Stimulated activated CD4-positive, alpha-beta T cell treated with anti-CD3 and anti-CD28 coated beads, Interleukin-2, amount 100 ng/mL, for 24 hours (primary cell): Measurements from ENCODE around the gene ENO4.

Experiments used
- DNase-seq, 2 donors: peaks; one replicate each; pipeline ENCODE4 v3.0.0-alpha.2; 2020

Gene ENO4, protein sequence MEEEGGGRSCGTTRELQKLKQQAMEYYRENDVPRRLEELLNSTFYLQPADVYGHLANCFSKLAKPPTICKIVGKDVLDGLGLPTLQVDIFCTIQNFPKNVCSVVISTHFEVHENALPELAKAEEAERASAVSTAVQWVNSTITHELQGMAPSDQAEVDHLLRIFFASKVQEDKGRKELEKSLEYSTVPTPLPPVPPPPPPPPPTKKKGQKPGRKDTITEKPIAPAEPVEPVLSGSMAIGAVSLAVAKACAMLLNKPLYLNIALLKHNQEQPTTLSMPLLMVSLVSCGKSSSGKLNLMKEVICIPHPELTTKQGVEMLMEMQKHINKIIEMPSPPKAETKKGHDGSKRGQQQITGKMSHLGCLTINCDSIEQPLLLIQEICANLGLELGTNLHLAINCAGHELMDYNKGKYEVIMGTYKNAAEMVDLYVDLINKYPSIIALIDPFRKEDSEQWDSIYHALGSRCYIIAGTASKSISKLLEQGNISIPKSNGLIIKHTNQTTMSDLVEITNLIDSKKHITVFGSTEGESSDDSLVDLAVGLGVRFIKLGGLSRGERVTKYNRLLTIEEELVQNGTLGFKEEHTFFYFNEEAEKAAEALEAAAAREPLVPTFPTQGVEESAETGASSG

DNA sequence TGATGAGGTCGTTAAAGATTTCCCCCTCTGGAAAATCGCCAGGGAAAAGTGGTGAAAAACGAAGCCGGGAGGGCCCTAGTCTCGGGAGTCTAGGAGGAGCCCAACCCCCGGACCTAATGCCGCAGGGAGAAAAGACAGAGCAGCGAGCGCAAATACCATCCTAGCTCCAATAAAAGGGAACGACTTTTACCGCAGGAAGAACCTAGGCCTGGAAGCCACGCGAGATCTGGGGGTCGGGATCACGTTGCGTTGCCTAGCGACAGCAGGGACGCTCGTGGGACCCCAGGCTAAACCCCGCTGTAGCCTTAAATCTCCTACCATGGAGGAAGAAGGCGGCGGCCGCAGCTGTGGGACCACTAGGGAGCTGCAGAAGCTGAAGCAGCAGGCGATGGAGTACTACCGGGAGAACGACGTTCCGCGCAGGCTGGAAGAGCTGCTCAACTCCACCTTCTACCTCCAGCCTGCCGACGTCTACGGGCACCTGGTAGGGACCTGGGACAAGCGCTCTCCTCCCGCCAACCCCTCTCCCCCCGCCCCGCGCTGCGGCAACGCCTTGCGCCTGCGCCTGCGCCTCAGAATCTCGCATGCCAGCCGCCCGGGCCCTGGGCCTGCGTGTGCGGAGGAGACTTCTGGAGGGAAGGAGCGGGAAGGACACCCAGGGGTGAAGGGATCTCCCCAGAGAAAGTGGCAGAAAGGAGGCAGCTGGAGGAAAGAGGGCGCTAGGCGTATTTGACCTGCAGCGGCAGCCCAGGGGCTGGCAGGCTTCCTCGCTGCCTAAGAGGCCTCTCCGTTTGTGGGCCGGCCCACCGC is at the start of gene ENO4:
Gene ENO4, plus strand, starts transcription at position 252 of the 810 bp plus-strand sequence. Its CDS starts 68 bp downstream, at position 320.
- DNase-seq: peak in 1 of 2 donors; percentile 52

DNA sequence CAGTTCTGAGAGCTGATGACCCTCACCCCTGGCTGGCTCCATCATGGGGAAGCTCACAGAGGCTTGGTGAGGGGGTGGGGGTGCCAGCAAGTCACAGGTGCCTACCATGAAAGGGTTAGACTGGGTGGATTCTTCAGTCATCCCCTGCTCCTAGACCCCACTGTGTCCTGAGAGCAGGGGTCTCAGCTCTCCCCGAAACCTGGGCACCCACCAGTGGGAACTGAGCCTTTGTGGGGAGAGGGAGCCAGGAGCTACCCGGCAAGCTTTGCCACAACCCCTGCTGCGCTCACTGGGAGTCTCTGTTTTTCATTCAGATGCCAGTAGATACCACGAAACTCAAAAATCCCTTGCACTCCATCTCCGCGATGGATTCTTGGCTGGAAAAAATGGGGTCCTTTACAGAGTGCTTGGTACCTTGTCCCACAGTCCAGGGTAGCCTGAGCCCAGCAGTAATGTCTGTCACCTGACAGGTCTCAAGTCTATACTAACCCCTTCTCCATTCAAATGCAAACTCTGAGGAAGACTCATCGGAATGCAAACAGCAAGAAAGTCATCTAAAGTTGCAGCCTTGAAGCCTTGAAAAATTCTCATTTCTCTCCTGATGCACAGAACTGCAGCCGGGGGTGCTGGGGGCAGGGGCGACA is 48.9 kb upstream of the ENO4 start:
- DNase-seq: no peak

DNA sequence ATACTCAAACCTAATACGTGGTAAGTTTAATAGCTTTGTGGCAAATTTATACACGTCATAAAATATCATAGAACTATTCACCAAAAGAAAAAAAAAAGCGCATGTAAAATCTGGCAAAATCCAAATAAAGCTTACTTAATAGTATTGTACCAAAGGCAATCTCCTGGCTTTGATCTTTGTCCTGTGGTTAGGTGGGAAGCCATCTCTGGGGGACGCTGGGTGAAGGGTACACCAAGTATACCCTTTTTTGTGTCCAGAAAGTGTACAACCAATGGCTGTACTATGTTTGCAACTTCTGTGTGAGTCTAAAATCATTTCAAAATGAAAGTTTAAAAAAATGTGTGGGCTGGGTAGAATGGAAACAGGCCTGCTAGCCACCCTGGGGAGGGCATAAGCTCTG is 47.6 kb upstream of the ENO4 start:
- no peak for DNase-seq

DNA sequence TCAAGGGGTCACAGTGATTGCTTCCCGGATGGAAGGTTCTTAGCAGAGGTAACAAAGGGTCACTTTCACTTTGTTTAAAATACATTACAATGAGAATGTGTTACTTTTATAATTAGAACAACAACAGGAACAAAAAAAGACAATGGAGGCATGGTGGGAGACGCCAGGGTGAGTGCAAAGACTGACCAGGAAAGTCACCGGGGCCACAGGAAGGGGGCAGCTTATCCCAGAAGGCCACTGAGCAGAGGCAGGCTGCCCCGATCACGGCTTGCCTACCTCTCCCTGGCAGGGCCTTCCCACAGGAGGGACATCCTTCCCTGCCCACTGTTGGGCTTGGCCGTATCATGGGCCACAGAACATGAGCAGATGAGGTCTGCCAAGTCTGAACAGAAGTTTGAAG is 46.8 kb upstream of the ENO4 start:
- no peak for DNase-seq

DNA sequence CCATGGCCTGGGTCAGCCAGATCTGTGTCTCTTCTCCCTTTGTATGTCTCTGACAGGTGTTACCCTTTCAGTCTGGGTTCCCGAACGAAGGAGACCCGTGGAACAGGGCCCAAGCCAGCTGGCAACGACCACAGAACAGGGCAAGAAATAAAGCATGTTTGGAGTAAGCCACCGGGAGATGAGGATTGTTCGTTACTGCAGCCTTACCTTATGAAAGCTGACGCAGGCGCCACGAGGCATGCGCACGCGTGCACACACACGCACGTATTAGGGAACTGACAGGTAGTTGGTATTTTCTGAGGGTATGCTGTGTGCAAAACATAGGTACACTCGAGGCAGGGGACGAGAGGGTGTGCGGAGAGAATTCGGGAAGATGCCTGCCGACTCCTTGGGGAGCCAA is 46.4 kb upstream of the ENO4 start:
- no peak for DNase-seq

DNA sequence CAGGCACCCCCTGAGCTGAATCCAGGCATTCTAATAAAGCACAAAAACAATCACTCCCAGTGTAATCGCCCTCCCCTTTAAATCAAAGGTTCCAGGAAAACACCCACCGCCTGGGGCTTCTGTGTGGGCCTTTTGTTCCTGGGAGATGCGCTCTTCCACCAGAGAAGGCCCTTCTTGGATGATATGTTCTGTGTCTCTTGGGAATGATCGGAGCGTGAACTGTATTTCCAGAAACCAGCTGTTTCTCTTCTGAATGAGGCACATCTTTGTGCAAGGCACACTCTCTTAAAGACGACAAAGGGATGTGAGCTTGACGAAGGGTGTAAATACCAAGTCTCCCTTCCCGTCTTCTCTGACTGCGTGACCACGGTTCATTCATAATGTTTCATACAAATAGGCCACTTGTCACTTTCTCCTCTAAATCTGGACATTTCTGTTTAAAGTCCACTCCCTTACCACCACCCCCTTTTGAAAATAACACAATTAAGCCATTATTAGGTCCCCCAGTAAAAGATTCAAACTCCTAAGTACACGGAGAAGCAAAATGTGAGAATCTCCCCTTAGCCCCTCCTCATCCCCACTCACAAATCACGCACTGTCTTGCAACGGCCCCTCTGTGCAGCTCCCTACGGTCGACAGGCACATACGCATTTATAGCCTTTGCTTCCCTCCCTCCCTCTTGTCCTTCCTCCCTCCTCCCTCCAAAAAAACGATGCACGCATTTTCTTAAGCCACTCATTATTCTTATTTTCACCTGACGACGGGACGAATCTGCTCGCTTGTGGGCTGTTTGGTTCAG is 45.6 kb upstream of the ENO4 start:
- DNase-seq: no peak

DNA sequence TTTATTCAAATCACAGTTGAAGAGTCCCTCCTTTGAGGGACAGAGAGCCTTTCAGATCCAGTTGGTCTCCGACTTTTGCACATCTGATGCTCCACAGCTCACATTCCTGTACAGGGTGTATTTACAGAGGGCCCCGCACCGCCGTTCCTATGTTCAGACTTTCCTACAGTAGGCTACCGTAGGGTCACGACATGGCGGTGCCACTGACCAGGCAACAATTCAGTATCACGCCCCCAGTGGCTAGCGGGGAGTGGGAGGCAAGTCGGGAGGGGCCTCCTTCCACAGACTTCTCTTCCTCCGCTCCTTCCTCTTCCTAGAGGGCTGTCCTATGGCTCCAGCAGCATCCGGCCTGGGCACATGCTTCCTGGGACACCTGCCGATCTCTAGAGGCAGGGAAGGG is 40.6 kb upstream of the ENO4 start:
- DNase-seq: no peak

DNA sequence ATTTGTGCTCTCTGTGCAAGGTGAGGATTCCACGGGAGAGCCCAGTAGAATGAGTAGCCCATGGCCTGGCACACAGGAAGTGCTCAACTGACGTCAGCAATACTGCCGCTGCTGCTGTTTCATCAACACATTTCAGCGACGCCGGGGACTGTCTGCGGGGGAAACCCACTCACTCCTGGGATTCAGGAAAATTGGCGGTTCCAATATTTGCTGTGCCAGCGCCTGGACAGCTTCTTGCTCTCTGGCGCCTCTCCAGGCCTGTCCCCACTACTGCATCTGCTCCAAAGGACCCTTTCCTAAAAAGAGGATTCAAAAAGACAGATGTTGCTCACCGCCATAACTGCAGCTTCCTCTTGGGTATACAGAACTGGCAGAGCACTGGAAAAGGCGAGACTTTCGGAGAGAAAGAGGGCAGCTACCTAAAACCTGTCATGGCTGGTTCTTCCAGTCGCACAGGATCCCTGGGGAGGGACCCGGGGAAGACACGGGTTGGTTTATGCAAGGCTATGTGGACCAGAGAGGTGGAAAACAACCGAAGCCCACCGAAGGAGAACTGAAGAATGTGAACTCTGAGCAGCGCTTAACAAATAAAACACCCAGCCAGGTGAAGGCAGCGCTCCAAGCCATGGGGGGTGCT is 39.7 kb upstream of the ENO4 start:
- DNase-seq: no peak

DNA sequence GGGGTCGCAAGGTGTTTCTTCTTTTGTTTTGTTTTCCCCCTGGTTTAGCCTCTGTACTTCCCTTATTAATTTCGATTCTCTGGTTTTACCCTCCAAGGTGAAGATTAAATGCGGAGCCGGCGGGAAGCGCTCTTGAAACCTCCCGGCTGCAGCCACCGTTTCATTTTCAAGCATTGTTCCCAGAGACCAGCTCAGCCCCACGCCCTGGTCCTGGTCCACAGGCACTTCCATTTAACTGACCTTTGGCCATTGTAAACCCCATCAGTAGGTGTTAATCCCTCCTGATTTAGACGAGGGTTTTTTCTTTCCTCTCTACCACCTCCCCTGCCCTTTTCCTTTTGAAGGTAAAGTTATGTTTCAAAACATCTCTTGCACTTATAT is 39.2 kb upstream of the ENO4 start:
- no peak for DNase-seq

DNA sequence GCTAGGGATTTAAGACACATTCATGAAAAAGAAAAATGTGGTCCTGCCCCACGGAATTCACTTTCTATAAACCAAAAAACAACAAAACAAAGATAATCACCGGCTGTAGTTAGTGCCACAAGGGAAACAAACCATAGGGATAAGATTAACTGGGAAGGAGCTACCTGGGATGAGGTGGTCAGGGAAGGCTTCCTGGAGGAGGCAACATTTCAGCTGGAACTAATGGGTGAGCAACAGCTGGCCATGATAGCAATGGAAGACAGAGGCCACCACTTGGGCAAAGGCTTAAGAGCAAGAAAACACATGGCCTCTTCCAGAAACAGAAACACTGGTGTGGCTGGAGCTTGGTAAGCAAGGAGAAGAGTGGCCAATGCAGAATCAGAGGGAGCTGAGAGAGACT is 38.4 kb upstream of the ENO4 start:
- DNase-seq: no peak

DNA sequence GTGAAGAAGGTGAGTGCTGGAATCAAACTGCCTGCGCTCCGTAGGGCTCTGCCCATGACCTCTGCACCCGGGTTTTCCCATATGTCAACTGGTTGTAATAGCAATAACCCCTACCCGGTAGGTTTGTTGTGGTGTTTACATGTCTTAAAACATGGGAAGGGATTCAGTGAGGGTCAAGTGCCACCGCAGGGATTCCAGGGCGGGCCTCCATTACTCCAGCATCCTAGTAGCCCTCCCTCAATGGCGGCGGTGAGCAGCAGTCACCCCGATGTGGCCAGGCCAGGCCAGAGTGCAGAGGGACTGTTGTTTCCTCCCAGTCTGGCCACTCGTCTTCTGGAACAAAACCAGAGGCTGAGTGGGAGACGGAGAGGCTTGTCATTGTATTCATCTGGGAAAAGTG is 37.6 kb upstream of the ENO4 start:
- no peak for DNase-seq

DNA sequence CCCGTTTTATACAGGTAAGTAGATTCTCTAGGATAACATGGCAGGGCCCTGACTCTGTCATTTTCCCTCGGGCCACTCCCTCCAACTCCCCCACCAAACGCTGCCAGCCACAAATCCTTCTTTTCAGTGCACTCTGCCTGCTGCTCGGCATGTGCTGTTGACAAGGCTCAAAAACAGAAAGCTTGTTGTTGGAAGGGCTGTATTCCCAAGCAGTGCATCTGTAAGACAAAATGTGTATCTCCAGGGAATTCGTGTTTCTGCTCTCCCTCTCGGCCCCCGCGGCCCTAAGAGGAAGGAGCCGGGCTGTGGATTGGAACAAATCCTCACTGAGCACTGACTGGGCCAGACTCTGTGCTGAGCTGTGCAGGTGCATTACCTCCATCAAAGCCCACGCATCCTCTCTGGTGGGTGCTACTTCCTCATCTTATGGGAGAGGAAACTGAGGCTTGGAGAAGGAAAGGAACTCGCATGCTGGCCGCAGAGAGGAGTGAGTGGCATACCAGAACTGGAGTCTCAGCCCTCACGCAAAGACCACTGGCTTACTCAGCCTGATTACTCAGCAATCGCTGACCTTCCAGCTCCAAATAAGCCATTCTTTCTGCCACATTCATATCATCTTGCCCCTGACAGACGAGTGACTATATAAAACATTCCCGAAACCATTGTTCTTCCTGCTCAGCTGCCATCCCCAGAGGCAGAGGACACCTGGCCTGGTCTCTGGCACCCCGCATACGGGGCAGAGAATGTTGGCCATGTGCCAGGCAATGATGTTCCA is 33.5 kb upstream of the ENO4 start:
- no peak for DNase-seq

DNA sequence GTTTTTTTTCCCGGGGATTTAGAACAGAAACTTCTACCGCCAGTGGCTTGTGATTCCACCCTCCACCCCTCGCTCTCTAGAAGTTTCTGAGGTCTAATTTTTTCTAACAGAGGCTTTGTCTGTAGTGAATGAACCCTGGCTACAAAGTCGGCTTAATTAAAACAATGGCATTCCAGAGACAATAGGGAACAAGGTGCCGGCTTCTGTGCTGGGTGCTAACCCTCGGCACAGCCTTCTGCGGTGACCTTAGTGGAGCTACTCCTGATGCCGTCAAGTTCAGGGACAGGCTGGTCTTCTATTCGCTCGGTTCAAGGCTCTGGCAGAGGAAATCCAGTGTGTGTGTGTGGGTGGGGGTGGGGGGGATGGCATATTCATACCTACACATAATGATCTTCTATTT is 32.1 kb upstream of the ENO4 start:
- no peak for DNase-seq

DNA sequence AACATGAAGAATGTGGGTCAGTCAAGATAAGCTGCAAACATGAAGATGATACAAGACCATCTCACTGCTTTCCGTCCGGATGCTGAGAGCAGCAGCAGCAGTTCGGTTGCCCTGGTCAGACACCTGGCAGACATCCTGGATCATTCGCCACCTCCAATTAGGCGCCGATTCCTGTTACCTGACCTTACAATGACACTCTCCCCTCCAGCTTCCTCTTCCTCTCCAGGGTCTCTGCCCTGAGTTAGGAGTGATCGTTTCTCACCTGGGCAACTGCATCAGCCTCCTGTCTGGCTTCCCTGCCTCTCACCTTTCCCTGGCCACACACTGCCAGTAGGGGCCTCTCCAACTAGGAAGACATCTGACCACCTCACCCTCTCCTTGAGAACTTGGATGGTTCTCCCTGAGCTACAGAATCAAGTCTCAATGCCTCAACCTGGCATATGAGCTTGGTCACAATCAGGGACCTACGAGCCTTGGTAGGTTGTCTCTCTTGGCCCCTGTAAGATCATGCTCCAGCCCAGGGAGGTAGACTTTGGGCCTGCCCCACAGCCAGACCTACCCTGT is 31.4 kb upstream of the ENO4 start:
- no peak for DNase-seq

DNA sequence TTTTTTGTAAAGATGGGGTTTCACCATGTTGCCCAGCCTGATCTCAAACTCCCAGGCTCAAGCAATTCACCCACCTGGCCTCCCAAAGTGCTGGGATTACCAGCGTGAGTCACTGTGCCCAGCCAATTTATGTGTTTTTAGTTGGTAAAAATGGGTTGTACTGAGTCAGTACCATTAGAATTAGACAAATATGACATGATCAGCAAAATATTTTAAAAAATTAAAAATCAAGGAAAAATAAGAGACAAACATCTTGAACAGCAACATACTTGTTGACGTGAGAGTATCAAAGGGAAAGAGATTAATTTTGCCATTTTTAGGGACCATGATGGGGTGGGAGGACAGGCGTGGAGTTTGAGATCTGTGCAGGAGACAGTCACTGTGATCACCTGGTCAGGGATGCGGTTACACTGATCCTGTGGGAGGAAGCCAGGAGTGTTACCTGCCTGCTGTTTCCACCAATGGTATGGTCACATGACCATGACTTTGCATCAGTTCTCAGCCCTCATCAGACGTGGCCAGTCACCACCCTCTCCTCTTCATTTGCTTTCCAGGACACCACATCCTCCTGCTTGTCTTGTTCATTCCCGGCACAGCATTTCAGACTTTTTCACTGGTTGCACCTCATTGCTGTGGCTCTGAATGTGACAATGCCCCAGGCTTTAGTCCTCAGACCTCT is 29.2 kb upstream of the ENO4 start:
- DNase-seq: no peak

DNA sequence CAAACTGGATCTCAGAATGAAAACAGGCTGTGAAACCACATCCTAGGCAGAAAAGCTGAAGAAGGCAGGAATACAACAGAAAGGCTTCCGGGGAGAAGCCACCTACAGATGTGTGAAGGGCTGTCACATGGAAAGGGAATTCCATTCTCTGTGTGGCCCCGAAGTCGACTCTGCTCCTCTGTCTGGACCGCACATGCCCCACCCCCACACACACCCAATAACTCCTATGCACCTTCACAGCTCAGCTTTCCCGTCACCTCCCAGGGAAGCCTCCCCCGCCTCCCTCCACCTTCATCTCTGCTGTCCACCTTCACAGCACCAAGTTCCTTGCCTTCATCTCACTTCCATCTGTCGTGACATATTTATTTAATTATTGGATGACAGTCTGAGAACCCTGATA is 23.4 kb upstream of the ENO4 start:
- DNase-seq: no peak

DNA sequence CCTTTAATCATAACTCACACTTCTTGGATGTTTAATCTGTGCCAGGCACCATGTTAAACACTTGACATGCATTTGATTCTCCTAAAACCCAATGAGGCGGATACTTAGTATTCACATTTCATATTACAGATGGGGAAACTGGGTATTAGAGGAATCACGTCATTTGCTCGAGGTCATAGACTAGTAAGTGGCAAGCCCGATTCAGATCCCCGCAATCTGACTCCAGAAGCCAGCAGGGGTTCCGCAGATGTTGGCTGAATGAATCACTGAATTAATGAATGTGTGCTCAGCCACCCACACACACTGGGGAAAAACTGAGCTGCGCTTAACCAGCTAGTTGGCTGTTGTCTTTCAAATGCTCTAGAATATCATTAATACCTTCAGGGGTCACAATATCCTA is 22.5 kb upstream of the ENO4 start:
- DNase-seq: no peak

DNA sequence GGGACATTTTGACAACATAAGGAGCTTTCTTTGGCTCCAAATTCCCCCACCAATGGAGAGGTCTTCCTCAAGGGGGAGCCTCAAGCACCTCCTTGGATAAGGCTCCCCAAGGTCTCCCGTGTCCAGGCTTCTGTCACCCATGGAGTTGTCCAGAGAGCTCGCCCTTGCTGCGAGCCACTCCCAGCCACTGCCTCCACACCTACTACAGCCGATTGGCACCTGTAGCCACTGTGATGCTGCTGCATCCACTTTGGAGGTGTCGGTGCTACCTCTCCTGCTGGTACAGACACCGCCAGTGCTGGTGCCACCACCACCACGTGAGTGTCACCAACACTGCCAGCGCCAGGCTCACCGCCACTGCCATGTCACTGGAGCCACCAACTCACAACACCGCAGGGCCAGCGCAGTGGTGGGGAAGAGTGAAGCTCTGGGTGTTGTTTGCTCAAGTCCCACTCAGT is 22.1 kb upstream of the ENO4 start:
- no peak for DNase-seq

DNA sequence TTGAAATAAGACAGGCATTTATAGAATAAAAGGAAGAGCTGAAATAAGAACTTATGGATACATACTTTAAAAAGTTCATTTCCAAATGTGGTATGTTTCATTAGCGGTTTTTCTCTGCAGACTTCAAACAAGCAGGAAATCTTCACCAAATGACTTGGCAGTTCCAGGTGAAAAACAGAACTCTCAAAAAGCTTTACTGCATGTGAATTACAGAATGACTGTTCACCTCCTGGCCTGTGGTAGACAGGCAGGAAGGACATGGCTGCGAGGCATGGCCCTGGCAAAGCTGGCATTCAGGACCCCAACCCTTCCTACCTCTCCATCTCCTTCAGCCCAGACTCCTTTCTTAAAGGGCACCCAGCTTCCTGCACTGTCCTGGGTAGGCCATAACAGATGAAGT is 21.2 kb upstream of the ENO4 start:
- no peak for DNase-seq

DNA sequence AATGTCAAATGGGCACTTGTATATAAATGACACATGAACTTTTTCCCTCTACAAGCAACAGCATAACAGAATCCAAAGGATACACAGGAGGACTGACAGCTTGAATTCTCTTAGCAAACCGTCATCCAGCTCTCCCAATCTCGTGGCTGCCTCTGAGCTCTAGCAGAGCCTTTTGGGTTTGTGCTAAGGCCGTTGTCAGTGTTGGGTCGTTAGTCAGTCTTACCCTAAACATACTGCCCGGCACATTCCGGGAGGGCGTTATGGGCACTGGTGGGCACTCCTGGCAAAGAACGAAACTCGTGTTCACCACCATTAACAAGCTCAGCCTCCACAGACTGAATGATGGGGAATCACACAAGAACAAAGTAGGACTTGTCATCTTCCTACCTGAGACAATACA is 19.6 kb upstream of the ENO4 start:
- DNase-seq: no peak
